Measurements from ENCODE around the gene TEX47. TPM values are rescaled to one million over a fixed set of nuclear protein-coding genes. Genes with fewer than 3 reads are reported as not detected.

The TEX47 gene
- total RNA-seq: not detected
- not detected for polyA plus RNA-seq
- long read RNA-seq, donor 1: 0 reads
- long read RNA-seq, donor 2: 0 reads
- long read RNA-seq, donor 3: 0 reads

DNA sequence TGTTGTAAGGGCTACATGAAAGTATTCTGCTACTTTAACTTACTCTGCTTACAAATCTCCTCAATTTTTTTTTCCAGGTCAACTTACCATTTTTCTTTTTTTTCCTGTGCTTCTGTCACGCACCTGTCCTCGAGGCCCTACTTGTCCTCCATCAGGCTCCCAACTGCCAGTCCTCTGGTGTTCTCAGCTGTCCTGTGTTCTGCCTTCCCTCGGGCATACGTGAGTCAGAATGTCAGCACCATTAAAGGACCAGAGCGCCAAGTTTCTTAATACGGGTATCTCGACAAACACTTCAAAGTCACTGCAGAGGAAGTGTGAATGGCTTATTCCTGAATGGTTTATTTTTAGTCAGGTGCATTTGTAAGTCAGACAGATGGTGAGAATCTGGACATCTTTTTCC, at the start of gene TEX47:
TSS of gene TEX47 (minus strand) at position 185 of the 400 bp plus-strand sequence. CDS start 795 bp downstream, outside the sequence.
- 37 to 42% methylated on average over 7 of the region's 7 CpGs for WGBS, 2 donors
- H3K4me1 ChIP-seq: no peaks in the 10 kb centered on the region
- H3K4me3 ChIP-seq: no peak within 1 kb of the TSS
- H3K36me3 ChIP-seq: no peaks in the 10 kb centered on the region
- no peaks in the 10 kb centered on the region for H3K9me3 ChIP-seq
- no peak for TF ChIP-seq CTCF (IDR thresholded peaks at IDR 0.05)
- DNase-seq (no peak), ATAC-seq (peak in 1 of 8 donors; percentile 94)
- no peak within 1 kb of the TSS for H3K27ac ChIP-seq
- intact Hi-C loops (cut with DNase I): loop anchor here in 1 of 10 donors (10.0 kb wide), 1 partner anchor 829 kb away; no protein-coding TSS in a partner anchor
- peaks cover 0 to 5% (median 0%) of the 10 kb centered on the region in 7 donors for H3K27me3 ChIP-seq

DNA sequence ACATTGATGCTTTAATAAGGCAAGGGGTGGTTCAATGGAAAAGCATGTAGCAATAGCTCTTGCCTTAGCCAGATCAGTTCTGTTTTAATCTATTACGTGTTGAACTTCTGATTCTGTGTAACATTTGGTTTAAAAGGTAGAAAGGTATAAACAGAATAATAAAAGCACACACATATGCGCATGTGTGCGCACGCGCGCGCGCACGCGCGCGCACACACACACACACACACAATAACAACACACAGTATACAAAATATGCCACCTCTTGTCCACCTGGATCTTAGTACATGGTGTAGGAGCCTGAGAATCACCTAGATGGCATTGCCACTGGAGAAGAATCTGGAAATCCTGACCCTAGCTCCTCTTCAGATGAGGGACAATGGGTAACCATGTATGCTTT, 49.6 kb upstream of the TEX47 start:
- no peaks in the 10 kb centered on the region for H3K36me3 ChIP-seq
- H3K27ac ChIP-seq: no peak overlapping the region
- H3K4me3 ChIP-seq: no peak overlapping the region
- WGBS, 2 donors: 65 to 84% methylated on average over 12 of the region's 12 CpGs
- H3K9me3 ChIP-seq: no peaks in the 10 kb centered on the region
- no peak for DNase-seq
- no peaks in the 10 kb centered on the region for H3K4me1 ChIP-seq
- TF ChIP-seq CTCF (IDR thresholded peaks at IDR 0.05): no peak
- no peak for ATAC-seq
- no peaks in the 10 kb centered on the region for H3K27me3 ChIP-seq
- intact Hi-C loops (cut with DNase I): no loop called here

DNA sequence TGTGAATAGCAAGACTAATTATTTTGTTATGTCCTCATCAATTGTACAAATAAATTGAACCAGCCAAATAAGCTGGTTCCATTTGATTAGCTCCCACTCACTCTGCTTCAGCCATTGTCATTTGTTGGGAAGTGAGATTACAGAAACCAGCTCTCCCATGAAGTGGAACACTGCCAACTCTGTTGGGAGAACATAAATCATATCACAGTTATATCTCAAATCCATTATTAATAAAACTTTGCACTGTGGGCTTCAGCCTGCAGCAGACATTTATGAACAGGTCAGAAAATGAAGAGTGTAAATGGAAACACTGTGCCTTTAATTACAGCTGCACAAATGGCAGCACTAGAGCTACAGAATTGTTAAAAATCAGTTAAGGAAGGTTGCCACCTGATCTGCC, 46.7 kb upstream of the TEX47 start:
- intact Hi-C loops (cut with DNase I): no loop called here
- Histone ChIP-seq H3K27me3 (no peaks in the 10 kb centered on the region), H3K9me3 (no peaks in the 10 kb centered on the region), H3K36me3 (no peaks in the 10 kb centered on the region), H3K27ac (no peak overlapping the region), H3K4me3 (no peak overlapping the region), H3K4me1 (no peaks in the 10 kb centered on the region)
- DNase-seq: no peak
- TF ChIP-seq CTCF (IDR thresholded peaks at IDR 0.05): no peak
- no peak for ATAC-seq

DNA sequence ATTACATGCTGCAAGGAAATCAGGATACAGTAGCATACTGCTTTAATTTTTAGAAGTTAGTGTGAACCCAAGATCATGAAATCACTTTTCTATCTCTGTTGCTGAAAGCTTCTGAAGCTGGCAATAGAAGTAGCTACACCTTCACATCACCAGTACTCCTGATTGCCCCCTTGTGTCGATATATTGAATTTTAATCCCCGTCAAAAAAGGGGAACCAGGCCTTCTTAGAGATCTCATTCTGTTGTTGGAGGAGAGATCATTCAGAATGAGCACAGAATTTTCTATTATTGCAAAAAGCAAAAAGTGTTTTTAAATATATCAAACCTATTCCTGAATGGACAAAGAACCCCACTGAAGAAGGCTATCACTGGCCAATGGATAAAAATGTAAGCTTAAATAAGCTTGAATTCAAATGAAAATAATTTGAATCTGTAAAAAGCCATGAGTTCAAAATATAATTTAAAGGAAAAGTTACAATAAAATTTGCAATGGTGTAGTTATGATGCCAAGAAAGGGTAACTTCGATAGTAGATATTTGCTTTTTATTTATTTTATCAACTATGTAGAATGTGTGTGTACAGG, 39.7 kb upstream of the TEX47 start:
- no peak for DNase-seq
- intact Hi-C loops (cut with DNase I): no loop called here

More for the DNA sequence above, 39.7 kb upstream of the TEX47 start:
- H3K4me3 ChIP-seq: no peak overlapping the region
- H3K9me3 ChIP-seq: no peaks in the 10 kb centered on the region
- no peaks in the 10 kb centered on the region for H3K36me3 ChIP-seq
- ATAC-seq: no peak
- TF ChIP-seq CTCF (IDR thresholded peaks at IDR 0.05): peak in 5 of 9 donors; percentile 23 to 39 (median 32)
- H3K27me3 ChIP-seq: no peaks in the 10 kb centered on the region
- H3K27ac ChIP-seq: no peak overlapping the region
- H3K4me1 ChIP-seq: no peaks in the 10 kb centered on the region
- WGBS, 2 donors: 28 to 36% methylated on average over 3 of the region's 3 CpGs
